Stimulated activated CD4-positive, alpha-beta T cell treated with anti-CD3 and anti-CD28 coated beads, Interleukin-15, amount 100 ng/mL, for 24 hours (primary cell): ENCODE results near the gene PIP4P1.
"Not testable (repeated sequence)": the region's sequence is repeated elsewhere in the genome, so short reads cannot be mapped to it uniquely, and the experiment has no call there.

Source experiments
- DNase-seq: peaks from one replicate; pipeline ENCODE4 v3.0.0-alpha.2; 2020

The PIP4P1 gene

GRCh38 chr14:20461225-20462141 is at the start of gene PIP4P1:
PIP4P1 (minus strand) TSS chr14:20461434; CDS start chr14:20461325, 109 bp downstream.
- peak; percentile 99 for DNase-seq

- no peak for DNase-seq
These were observed 47.1 kb upstream of the PIP4P1 start for GRCh38 chr14:20508367-20508766.

GRCh38 chr14:20507537-20507936 is 46.3 kb upstream of the PIP4P1 start:
- DNase-seq, result not testable (repeated sequence)

GRCh38 chr14:20506752-20507151 is 45.5 kb upstream of the PIP4P1 start:
- not testable (repeated sequence) for DNase-seq

GRCh38 chr14:20506276-20506675 is 45.0 kb upstream of the PIP4P1 start:
- not testable (repeated sequence) for DNase-seq

- DNase-seq, result no peak
These were observed 42.7 kb upstream of the PIP4P1 start for GRCh38 chr14:20503898-20504297.

- no peak for DNase-seq
These were observed 40.1 kb upstream of the PIP4P1 start for GRCh38 chr14:20501346-20501745.

- DNase-seq, result no peak
These were observed 38.6 kb upstream of the PIP4P1 start for GRCh38 chr14:20499881-20500280.

- DNase-seq, result no peak
These were observed 37.9 kb upstream of the PIP4P1 start for GRCh38 chr14:20499108-20499507.

- DNase-seq, result no peak
These were observed 37.4 kb upstream of the PIP4P1 start for GRCh38 chr14:20498622-20499021.

- DNase-seq, result peak; percentile 18
These were observed 33.9 kb upstream of the PIP4P1 start for GRCh38 chr14:20494935-20495766.

- DNase-seq, result no peak
These were observed 32.4 kb upstream of the PIP4P1 start for GRCh38 chr14:20493634-20494033.

- DNase-seq, result no peak
These were observed 31.3 kb upstream of the PIP4P1 start for GRCh38 chr14:20492486-20492885.

- no peak for DNase-seq
These were observed 29.3 kb upstream of the PIP4P1 start for GRCh38 chr14:20490563-20490962.

- DNase-seq, result no peak
These were observed 28.1 kb upstream of the PIP4P1 start for GRCh38 chr14:20489093-20489994.

- no peak for DNase-seq
These were observed 26.1 kb upstream of the PIP4P1 start for GRCh38 chr14:20487396-20487725.

- DNase-seq, result no peak
These were observed 25.6 kb upstream of the PIP4P1 start for GRCh38 chr14:20486684-20487395.

- no peak for DNase-seq
These were observed 24.7 kb upstream of the PIP4P1 start for GRCh38 chr14:20485900-20486299.

- no peak for DNase-seq
These were observed 21.1 kb upstream of the PIP4P1 start for GRCh38 chr14:20482382-20482781.

- DNase-seq, result no peak
These were observed 17.7 kb upstream of the PIP4P1 start for GRCh38 chr14:20478894-20479293.

GRCh38 chr14:20477211-20477876 is 16.1 kb upstream of the PIP4P1 start:
- no peak for DNase-seq

GRCh38 chr14:20476776-20477175 is 15.5 kb upstream of the PIP4P1 start:
- no peak for DNase-seq
